Posterior vena cava (tissue), 2 donors: ENCODE measurements around the gene CDC42BPG. TPM values are rescaled to one million over a fixed set of nuclear protein-coding genes. Genes with fewer than 3 reads are reported as not detected.

Source experiments
- DNase-seq: peaks from one replicate; pipeline ENCODE4 v3.0.0-alpha.2; 2020; ENCODE audit warnings: low spot score
- intact Hi-C, 2 donors: fragments of 100-400 bp; cut with DNase I; formaldehyde crosslinking; loops; one replicate each; pipeline versions ENCODE4 v1.14.1 to v1.14.2; 2022 to 2023
- total RNA-seq, 2 donors: library from RNA; stranded (reverse); fragmentation: NEBNext Ultra II Directional; extraction: Animal tissue kit (Norgen Biotek cat#: 25700); gene quantifications; one replicate each; pipeline ENCODE4 v1.2.1, GENCODE V29; 2021
- donor health status: DM: yes; HTN: yes; CAD: no.
- donor health status: DM: yes; HTN: yes; CAD: no.

The CDC42BPG gene
- total RNA-seq, 2 donors from 2014 or later = 0.37 to 0.38 TPM

DNA sequence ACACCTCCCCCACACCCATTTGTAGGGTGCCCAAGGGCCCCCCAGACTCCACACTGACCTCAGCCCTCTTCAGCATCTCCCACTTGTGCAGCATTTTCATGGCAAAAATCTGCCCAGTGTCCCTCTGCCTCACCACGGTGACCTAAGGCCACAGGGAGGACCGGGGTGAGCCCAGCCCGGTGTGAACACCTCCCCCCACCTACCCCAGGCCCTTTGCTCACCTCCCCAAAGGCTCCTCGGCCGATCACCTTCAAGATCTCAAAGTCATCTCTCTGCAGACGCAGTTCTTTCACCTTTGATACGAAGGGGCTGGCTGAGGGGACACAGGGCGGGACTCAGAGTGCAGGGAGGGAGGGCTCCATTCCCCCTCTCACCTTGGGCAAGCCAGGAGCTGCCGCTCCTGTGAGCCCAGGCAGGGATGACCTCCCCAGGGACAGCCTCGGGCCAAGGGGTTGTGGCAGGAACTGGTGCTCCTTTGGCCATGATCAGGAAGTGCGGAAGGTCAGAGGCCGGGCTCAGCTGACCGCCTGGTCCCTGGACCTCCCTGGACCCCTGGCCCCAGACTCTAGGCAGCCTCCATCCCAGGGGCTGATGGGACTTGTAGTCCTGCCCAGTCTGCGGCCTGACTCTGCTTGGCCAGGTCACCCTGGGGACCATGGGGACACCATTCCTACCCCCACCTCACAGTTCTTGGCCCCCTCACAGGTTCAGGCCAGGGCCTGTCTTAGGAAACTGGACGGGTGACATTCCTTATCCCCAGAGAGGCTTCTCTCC, 2.7 kb downstream of the CDC42BPG start:
- intact Hi-C loops = no loop called here
- DNase-seq = no peak

DNA sequence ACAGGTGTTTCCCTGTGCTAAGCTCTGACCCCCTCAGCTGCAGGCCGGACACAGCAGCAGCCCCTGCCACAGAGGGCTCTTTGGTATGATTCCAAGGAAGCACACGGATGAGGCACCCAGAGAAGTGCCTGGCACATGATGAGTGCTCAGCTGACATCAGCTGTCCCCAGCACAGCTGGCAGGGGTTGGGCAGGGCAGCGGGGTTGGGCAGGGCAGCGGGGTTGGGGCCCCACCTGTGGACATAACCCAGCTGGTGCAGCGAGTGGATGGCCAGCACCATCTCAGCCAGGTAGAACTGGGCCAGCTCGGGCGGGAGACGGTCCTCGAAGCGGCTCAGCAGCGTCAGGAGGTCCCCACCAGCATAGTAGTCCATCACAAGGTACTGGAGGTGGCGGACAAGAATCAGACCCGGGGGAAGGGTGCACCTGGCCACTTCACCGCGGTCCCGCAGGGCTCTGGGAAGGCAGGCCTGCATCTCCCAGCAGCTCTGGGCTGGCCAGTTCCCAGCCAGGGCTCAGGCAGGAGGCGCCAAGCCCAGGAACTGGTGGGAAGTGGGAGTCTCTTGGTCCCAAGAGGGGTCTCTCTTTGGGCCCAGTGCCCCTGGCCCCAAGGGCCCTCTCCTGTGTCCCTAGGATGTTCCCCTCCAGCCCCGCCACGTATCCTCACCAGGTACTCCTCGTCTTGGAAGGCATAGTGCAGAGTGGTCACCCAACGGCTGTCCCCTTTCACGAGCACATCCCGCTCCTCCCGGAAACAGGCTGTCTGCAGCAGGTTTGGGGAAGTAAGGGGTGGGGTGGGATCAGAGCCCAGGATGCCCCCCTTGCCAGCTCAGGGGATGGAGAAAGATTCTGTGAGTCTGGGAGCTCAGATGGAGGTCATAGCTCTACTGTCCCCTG, 4.3 kb downstream of the CDC42BPG start:
- DNase-seq = no peak
- intact Hi-C loops = no loop called here

DNA sequence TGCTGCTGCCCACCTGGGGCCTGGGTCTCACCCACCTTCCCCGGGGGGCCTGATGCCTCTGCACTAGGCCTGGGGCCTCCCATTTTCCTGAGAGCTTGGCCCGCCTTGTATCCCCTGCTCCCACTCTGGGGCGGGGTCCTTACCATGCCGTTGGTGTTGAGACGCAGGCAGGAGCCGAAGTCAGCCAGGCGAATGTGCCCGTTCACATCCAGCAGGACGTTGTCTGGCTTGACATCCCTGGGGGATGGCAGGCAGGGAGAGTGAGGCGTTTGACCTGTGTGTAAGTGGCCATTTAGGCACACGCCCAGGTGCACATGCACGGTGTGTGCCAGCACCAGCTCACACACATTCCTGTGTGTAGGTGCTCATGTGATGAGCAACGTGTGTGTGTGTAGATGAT, 5.1 kb downstream of the CDC42BPG start:
- intact Hi-C loops = no loop called here
- no peak for DNase-seq

DNA sequence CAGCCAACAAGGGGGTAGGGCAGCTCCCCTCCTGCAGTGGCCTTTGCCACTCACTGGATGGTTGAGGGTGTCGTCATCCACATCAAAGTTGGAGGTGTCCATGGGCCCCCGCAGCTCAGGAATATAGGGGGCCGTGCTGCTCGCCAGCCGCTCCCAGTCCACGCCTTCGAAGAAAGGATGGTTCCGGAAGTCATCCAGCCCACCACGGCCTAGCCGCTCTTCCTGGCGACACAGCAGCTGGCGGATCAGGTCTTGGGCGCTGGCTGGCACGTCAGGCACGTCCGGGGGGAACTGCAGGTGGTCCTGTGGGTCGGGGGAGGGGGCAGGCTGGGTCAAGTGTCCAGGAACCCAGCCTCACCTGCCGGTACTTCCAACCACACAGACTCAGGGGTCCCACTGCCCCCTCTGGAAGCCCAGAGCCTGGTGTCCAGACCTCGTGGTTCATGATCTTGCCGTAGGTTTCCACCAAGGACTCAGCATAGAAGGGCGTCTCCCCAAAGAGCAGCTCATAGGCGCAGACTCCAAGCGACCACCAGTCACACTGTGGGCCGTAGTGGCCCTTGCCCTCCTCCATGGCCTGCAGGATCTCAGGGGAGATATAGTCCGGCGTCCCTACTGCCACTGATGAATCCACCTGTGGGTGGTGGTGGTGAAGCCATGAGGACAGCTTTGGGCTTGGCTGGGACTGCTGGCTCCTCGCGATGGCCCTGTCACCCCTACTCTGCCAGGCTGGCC, 5.7 kb downstream of the CDC42BPG start:
- no peak for DNase-seq
- intact Hi-C loops = no loop called here

DNA sequence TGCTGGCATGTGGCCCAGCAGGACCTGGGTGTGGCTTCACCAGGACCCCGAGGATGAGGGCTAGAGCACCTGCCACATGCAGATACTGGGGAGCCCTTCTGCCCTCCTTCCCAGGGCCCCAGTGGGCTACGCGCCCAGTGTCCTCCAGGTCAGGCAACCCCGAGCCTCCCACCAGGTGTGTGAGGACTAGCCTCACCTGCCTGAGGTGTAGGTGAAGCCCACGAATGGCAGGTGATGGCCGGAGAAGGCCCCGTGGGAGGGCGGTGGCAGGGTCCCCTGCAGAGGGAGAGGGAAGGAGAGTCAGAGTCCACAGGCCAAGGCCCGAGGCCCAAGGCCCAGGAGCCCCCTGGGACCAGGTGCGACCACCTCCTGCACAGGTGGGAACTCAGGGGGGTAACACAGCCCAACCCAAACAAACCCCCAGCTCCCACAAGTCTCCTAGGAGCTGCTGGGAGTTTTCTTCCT, 6.5 kb downstream of the CDC42BPG start:
- intact Hi-C loops = no loop called here

DNA sequence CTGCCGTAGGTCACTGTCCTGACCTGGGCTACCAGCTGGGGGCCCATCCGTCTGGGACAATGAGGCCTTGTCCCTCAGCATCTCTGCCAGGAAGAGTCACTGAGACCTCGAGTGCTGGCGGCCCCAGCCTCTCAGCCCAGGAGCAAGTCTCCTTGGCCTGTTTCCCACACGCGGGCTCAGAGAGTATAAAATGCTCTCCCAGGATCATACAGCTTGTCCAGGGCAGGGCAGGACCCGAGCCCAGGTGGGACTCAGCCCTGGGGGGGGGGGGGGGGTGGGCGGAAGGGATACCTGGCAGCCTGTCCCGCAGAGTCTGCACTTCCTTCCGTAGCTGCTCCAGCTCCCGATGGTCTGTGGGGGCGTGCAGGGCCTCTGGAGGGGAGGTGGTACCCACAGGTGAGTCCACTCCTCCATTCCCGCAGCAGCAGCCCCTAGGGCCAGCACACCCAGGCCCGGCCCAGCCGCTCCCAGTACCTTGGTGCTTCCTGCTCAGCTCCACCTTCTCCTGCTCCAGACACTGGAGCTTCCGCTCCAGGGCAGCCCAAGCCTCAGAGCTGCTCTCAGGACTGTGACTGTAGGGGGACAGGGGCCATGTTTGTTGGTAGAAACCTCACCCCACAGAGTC, 7.9 kb downstream of the CDC42BPG start:
- intact Hi-C loops = no loop called here
- no peak for DNase-seq

More for the DNA sequence above, 6.5 kb downstream of the CDC42BPG start:
- no peak for DNase-seq

DNA sequence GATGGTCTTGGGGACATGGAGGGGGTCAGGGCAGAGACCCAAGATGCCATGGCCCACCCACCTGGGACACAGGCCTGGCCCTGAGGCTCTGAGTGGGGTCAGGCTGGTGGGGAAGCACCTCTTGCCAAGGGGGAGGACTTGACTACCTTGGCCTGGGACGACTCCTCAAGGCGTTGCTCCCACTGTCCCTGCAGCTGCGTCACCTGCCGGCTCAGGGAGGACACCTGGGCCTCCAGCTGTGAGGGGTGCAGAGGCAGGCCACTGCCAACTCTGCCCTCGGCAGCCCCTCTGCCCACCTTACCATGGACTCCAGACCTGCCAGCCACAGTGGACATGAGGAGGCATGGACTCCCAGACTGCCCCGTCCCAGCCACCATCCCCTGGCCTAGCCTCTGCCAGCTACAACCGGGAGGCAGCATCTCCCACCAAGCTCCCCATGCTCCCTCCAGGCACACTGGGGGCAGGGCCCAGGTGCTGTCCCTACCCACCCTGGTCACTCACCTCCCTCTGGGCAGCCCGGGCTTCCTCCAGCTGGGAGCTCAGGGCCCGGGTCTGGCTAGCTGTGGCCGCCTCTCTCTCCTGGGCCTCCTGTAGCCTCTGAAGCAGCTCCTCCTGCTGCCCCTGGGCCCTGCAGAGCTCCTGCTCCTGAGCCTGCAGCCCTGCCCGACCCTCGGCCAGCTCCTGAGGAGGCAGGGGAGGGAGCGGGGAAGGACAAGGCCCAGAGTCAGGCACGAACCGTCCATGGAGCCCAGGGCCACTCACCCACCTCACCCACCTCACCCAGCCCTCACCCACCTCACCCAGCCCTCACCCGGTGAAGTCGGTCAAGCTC, 8.6 kb downstream of the CDC42BPG start:
- DNase-seq = no peak
- intact Hi-C loops = no loop called here

DNA sequence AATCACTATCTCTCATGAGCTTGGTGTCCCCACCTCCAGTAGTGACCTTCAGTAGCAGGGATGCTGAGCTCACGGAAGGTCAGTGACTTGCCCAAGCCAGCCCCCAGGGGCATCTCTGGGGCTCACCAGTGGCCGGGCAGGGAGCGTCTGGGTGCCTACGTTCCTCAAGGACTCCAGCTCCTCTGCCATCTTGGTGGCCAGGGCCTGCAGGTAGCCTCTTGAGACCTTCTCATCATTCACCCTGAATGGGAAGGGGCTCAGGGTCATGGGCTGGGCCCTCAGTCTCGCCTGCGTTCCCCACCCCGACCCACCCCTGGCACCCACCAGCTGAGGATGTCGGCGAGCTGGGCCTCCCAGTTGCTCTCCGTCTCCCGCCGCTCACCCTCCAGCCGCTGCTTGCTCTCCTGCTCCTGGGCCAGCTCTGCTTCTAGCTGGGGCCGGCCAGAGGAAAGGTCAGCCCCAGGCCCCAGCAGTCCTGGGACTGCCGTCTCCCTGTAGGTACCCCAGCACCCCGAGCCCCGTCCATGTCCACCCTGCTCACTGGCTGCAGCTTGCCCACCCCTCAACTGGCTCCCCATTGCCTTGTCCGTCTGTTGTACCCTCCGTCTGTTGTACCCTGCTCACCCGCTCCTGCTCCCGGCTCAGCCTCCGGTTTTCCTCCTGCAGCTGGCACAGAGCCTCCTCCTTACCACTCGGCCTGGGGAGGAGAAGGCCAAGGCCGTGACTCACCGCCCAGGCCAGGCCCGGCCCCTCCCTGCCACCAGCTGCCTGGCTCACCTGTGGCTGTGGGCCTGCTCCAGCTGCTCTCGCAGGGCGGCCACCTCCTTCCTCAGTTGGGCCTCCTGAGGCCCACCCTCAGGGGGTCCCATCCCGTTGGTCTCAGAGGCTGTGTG, 9.5 kb downstream of the CDC42BPG start:
- intact Hi-C loops = no loop called here
- DNase-seq = no peak

DNA sequence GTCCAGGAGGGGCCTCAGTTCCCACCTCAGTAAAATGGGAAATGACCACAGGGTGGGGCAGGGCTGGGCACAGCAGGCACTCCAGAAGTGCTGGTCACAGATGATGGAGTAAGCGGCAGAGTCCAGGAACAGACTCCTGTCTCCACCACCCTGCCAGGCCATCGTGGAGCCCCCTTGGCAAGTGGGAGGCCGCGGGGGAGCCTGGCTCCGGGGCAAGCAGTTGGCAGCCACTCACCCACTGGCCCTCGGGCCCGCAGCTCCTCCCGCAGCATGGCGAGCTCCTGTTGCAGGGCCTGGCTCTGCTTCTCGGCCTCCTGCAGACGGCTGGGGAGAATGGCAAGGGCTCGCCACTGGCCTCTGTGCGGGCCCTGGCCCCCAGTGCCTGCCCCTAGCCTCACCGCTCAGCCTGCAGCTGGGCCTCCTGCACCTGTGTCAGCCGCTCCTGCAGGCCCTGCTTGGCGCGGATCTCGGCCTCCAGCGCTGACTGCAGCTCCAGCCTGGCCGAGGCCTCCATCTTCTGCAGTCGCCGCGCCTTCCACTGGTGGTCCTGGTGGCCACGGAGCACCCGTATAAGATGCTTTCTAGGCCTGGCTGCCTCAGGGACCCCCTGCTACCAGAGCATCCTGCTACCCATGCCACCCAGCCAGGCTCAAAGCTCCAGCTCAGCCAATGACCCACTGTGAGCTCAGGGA, 10.3 kb downstream of the CDC42BPG start:
- intact Hi-C loops = no loop called here
- DNase-seq = no peak

DNA sequence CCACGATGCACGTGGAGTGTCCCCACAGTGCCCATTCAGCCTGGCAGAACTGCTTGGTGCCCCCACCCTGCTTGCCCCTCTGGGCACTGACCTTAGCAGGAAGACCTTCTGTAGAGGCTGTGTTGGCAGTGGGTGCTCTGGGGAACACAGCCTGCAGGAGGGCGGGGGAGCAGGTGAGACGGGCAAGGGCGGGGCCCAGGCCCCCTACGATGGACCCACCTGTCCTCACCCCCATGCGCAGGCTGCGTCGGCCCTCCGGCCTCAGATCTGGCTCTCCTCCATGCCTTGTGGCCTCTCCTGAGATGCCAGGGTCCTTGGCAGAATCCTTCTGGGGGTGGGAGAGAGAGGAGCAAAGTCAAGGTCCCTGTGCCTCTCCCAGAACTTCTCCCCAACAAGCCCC, 10.9 kb downstream of the CDC42BPG start:
- no peak for DNase-seq
- intact Hi-C loops = no loop called here

DNA sequence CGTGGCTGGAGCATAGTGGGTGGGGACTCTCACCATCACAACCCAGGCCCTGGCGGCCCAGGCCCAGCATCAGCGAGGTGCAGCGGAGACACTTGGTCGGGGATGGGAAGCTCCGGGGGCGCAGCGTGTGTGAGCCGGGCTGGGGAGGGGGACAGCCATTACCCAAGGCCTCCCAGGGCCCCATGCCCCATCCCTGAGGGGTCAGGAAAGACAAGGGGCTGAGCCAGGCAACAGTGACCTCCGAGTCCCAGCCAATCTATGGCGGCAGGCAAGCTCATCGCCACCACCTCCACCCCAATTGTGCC, 11.3 kb downstream of the CDC42BPG start:
- intact Hi-C loops = no loop called here
- no peak for DNase-seq

DNA sequence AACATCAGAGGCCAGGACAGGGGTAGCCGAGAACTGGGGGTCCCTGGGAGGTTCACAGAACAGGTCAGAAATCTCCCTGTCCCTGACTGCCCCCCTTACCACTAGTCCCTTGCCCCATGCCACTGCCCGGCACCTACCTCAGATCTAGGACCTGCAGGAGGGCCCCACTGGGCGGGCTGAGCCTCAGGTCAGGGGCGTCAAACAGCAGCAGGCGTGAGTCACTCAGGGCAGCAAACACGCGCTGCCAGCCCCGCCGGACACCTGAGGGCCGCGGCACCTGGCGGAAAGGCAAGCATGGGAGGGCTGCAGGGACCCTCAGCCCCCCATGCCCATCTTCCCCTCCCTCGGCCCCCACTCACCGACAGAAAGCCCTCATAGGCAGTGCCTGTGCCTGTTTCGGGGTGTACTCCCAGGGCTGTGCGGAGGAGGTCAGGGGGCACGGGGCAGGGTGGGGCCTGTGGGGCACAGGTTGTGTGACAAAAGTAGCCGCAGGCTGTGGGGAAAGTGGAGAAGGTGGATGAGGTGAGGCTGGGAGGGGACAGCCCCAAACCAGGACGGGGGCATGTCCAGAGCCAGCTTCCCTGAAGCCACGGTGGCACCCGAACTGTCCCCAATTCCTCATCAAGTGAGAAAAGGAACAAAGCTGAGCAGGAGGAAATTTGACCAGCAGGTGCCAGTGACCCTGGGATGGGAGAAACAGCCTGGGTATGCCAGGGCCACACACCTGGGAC, 11.8 kb downstream of the CDC42BPG start:
- DNase-seq = no peak
- intact Hi-C loops = no loop called here

DNA sequence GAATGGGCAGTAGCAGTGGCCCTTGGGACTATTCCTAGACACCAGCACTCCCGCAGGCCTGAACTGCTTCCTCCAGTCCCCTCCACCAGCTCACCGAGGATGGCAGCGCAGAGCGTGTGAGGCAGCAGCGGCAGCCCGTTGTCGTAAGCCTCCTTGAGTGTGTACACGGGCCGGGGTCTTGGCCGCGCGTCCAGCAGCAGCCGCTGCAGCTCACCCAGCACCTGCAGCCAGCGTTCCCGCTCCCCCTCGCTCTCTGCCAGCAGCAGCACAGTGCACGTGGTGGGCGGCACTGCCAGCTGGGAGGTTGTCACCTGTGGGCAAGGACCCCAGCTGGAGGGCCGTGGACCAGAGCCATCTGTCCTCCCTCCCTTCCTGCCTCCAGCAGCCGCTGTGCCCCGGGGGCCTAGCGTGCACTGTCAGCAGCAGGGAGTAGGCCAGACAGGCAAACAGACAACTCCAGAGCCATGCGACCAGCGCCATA, 13.0 kb downstream of the CDC42BPG start:
- intact Hi-C loops = no loop called here
- no peak for DNase-seq

DNA sequence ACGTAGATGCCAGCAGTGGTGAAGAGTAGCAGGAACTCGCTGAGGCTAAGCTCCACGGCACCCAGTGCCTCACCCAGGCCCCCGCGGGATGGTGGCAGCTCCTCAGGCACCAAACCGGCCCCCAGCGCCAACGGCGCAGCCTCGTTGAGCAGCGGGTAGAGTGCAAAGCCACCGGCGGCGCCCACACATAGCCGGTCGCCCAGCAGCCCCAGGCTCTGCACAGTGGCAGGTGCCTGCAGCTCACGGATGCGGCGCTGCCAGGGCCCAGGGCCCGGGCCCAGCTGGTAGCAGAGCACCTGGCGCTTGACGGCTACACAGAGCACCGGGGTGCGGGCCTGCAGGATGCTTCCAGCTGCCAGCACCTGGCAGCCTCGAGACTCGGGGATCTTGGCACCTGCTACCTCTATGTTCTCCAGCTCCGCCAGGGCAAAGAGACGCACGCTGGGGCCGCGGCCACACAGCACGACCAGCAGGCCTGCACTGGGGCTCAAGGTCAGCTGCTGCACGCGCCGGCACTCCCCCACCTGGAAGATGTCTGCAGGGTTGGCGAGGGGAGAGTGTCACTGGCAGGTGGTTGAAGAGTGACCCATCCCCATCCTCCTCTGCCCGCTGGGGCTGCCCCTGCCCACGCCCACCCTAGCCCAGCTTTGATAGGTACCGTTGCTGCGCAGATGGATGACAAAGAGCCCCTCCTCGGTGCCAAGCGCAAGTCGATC, 14.8 kb downstream of the CDC42BPG start:
- no peak for DNase-seq
- intact Hi-C loops = no loop called here

DNA sequence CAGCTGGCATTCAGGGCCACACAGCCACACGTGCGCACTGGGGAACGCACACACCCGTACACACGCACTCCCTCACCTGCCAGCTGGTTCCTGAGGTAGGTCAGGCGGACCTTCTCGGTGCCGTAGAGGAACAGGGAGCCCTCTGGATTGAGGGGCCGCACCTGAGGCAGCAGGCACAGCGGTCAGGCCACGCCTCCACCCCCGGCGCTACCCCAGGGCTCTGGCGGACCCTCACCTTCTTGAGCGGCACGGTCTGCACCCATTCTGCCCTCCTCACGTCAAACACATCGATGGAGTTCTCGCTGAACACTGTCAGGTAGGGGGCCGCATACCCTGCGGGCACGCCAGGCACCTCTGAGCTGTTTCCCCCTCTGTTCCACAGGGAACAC, 17.0 kb downstream of the CDC42BPG start:
- intact Hi-C loops = no loop called here
- DNase-seq = no peak
